SU-DHL-6 (cell line): ENCODE results near the gene ORM1.

Experiments used
- H2AFZ ChIP-seq: fragments of 200-600 bp; sonication (generic); 2 replicates; pipeline ENCODE4 v1.6.1; 2014; ENCODE audit warnings: low read depth, mild to moderate bottlenecking, moderate library complexity, mixed read lengths, antibody characterized with exemption, low read length; ENCODE audit not compliant: severe bottlenecking
- H3F3A ChIP-seq: fragments of 200-600 bp; shearing (Covaris generic); 2 replicates; pipeline ENCODE4 v1.6.0; 2016; ENCODE audit warnings: antibody characterized with exemption, mild to moderate bottlenecking; ENCODE audit not compliant: insufficient read depth
- H3K27ac ChIP-seq: fragments of 200-600 bp; sonication (generic); 2 replicates; pipeline ENCODE4 v1.5.1; 2016; ENCODE audit warnings: low read depth, mild to moderate bottlenecking, low read length, moderate library complexity, mixed read lengths
- H3K27me3 ChIP-seq: fragments of 200-600 bp; sonication (generic), shearing (Covaris generic); 2 replicates; pipeline ENCODE4 v1.6.0; 2014; ENCODE audit warnings: mild to moderate bottlenecking, low read length
- H3K36me3 ChIP-seq: fragments of 200-600 bp; sonication (generic); 2 replicates; pipeline ENCODE4 v1.6.1; 2014; ENCODE audit warnings: mild to moderate bottlenecking, low read length, mixed read lengths
- H3K4me2 ChIP-seq: fragments of 300-600, 200-600 bp; shearing (Covaris generic), sonication (generic); 2 replicates; pipeline ENCODE4 v1.6.0; 2014; ENCODE audit warnings: low read length, low read depth, mild to moderate bottlenecking; ENCODE audit not compliant: poor library complexity, severe bottlenecking
- H3K4me3 ChIP-seq: fragments of 200-600 bp; sonication (generic); 2 replicates; pipeline ENCODE4 v1.5.1; 2014; ENCODE audit warnings: antibody characterized with exemption, low read length, mild to moderate bottlenecking, mixed read lengths; ENCODE audit not compliant: insufficient read depth, poor library complexity, severe bottlenecking
- H3K79me2 ChIP-seq: fragments of 200-600 bp; sonication (generic); 2 replicates; pipeline ENCODE4 v1.6.1; 2014; ENCODE audit warnings: mild to moderate bottlenecking, low read length, moderate library complexity; ENCODE audit not compliant: insufficient read depth
- H3K9ac ChIP-seq: fragments of 200-600 bp; sonication (generic); 2 replicates; pipeline ENCODE4 v1.7.0; 2014; ENCODE audit warnings: mild to moderate bottlenecking, low read length
- H3K9me2 ChIP-seq: fragments of 200-600 bp; sonication (generic); replicated peaks from 2 replicates; pipeline ENCODE4 v1.6.1; 2014; ENCODE audit warnings: low read length; ENCODE audit not compliant: insufficient read depth
- H3K9me3 ChIP-seq: fragments of 200-600 bp; sonication (generic); 2 replicates; pipeline ENCODE4 v1.6.1; 2014; ENCODE audit warnings: low read length, mixed read lengths; ENCODE audit not compliant: insufficient read depth
- H4K20me1 ChIP-seq: fragments of 200-600 bp; sonication (generic); 2 replicates; pipeline ENCODE4 v1.6.1; 2014; ENCODE audit warnings: low read depth, mild to moderate bottlenecking, antibody characterized with exemption, low read length, moderate library complexity, mixed read lengths
- EZH2phosphoT487 ChIP-seq: fragments of 200-600 bp; sonication (generic), shearing (Covaris generic); conservative IDR thresholded peaks from 2 replicates; pipeline ENCODE4 v1.6.1; 2018; ENCODE audit warnings: mild to moderate bottlenecking, antibody characterized with exemption, low read length, moderate library complexity, mixed read lengths
- TF ChIP-seq, protein P1 (sequence below): fragments of 200-600 bp; sonication (generic); IDR thresholded peaks from one replicate; pipeline ENCODE4 v1.5.1; 2017; ENCODE audit warnings: antibody characterized with exemption, mild to moderate bottlenecking, low read length, moderate library complexity; ENCODE audit not compliant: insufficient read depth, poor library complexity, severe bottlenecking

The ORM1 gene

GRCh38 chr9:114370251-114370967 lies 47.5 kb downstream of the ORM1 start:
- Histone ChIP-seq H3F3A (peaks cover 59% of the 10 kb centered on the region), H3K9ac (no peak overlapping the region), H3K4me3 (no peak overlapping the region), H2AFZ (no peak overlapping the region), H3K36me3 (peaks cover 4% of the 10 kb centered on the region), H3K27ac (peak overlapping the region; percentile 92), H3K9me3 (no peaks in the 10 kb centered on the region), H3K27me3 (no peaks in the 10 kb centered on the region), H3K9me2 (no peaks in the 10 kb centered on the region), H4K20me1 (no peaks in the 10 kb centered on the region), H3K79me2 (peaks cover 11% of the 10 kb centered on the region; the same call in 1 of the 2 replicates), H3K4me2 (no peak overlapping the region)
- TF ChIP-seq EZH2phosphoT487, result no peak
- TF ChIP-seq, protein P1, sequence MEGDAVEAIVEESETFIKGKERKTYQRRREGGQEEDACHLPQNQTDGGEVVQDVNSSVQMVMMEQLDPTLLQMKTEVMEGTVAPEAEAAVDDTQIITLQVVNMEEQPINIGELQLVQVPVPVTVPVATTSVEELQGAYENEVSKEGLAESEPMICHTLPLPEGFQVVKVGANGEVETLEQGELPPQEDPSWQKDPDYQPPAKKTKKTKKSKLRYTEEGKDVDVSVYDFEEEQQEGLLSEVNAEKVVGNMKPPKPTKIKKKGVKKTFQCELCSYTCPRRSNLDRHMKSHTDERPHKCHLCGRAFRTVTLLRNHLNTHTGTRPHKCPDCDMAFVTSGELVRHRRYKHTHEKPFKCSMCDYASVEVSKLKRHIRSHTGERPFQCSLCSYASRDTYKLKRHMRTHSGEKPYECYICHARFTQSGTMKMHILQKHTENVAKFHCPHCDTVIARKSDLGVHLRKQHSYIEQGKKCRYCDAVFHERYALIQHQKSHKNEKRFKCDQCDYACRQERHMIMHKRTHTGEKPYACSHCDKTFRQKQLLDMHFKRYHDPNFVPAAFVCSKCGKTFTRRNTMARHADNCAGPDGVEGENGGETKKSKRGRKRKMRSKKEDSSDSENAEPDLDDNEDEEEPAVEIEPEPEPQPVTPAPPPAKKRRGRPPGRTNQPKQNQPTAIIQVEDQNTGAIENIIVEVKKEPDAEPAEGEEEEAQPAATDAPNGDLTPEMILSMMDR, result no peak

- H3K9me2 ChIP-seq, result no peaks in the 10 kb centered on the region
- TF ChIP-seq, protein P1, result no peak
- TF ChIP-seq EZH2phosphoT487, result no peak
- H3F3A ChIP-seq, result peaks cover 62% of the 10 kb centered on the region
- no peaks in the 10 kb centered on the region for H3K9me3 ChIP-seq
- peaks cover 11% of the 10 kb centered on the region; the same call in 1 of the 2 replicates for H3K79me2 ChIP-seq
- no peak overlapping the region for H2AFZ ChIP-seq
- H3K9ac ChIP-seq, result no peak overlapping the region
- H4K20me1 ChIP-seq, result no peaks in the 10 kb centered on the region
- H3K27me3 ChIP-seq, result no peaks in the 10 kb centered on the region
- H3K4me2 ChIP-seq, result no peak overlapping the region
- peak overlapping the region; percentile 92 for H3K27ac ChIP-seq
- H3K4me3 ChIP-seq, result no peak overlapping the region
- no peaks in the 10 kb centered on the region for H3K36me3 ChIP-seq
Observed at GRCh38 chr9:114370968-114371320, 48.0 kb downstream of the ORM1 start.

- Histone ChIP-seq H3K36me3 (no peaks in the 10 kb centered on the region), H2AFZ (no peak overlapping the region), H3K4me3 (no peak overlapping the region), H3F3A (peaks cover 58% of the 10 kb centered on the region), H3K9ac (peak overlapping the region; percentile 55; the same call in 1 of the 2 replicates), H3K79me2 (peaks cover 11% of the 10 kb centered on the region; the same call in 1 of the 2 replicates), H4K20me1 (no peaks in the 10 kb centered on the region), H3K27me3 (no peaks in the 10 kb centered on the region), H3K9me3 (no peaks in the 10 kb centered on the region), H3K27ac (peak overlapping the region; percentile 92), H3K9me2 (no peaks in the 10 kb centered on the region), H3K4me2 (no peak overlapping the region)
- TF ChIP-seq, protein P1, result no peak
- no peak for TF ChIP-seq EZH2phosphoT487
Observed at GRCh38 chr9:114371343-114371944, 48.5 kb downstream of the ORM1 start.
